BE2C (cell line): ENCODE measurements around the gene TM4SF20.
"Not testable (repeated sequence)": the region's sequence is repeated elsewhere in the genome, so short reads cannot be mapped to it uniquely, and the experiment has no call there.

Experiments
- DNase-seq: peaks from one replicate; pipeline ENCODE4 v3.0.0-alpha.2; 2020
- H3K27me3 ChIP-seq: fragments of 250-450 bp; sonication (Bioruptor Pico); 2 replicates; pipeline ENCODE4 v1.5.1; 2020; ENCODE audit warnings: mild to moderate bottlenecking
- H3K36me3 ChIP-seq: fragments of 250-450 bp; sonication (Bioruptor Pico); 2 replicates; pipeline ENCODE4 v1.5.1; 2020; ENCODE audit warnings: mild to moderate bottlenecking
- H3K4me1 ChIP-seq: fragments of 250-450 bp; sonication (Bioruptor Pico); 2 replicates; pipeline ENCODE4 v1.5.1; 2020
- H3K4me3 ChIP-seq: 2 replicates; pipeline ENCODE4 v1.5.1; 2011; ENCODE audit warnings: low read depth, low read length
- H3K9me3 ChIP-seq: fragments of 250-450 bp; sonication (Bioruptor Pico); 2 replicates; pipeline ENCODE4 v1.5.1; 2020
- TF ChIP-seq, protein P1 (sequence below): IDR thresholded peaks from 2 replicates; pipeline ENCODE4 v1.5.1; 2012; ENCODE audit warnings: mild to moderate bottlenecking, low read depth, low read length

TM4SF20 gene

GRCh38 chr2:227383686-227384085 lies 4.6 kb upstream of the TM4SF20 start:
- H3K4me1 ChIP-seq, result no peaks in the 10 kb centered on the region
- DNase-seq, result no peak
- TF ChIP-seq, protein P1, sequence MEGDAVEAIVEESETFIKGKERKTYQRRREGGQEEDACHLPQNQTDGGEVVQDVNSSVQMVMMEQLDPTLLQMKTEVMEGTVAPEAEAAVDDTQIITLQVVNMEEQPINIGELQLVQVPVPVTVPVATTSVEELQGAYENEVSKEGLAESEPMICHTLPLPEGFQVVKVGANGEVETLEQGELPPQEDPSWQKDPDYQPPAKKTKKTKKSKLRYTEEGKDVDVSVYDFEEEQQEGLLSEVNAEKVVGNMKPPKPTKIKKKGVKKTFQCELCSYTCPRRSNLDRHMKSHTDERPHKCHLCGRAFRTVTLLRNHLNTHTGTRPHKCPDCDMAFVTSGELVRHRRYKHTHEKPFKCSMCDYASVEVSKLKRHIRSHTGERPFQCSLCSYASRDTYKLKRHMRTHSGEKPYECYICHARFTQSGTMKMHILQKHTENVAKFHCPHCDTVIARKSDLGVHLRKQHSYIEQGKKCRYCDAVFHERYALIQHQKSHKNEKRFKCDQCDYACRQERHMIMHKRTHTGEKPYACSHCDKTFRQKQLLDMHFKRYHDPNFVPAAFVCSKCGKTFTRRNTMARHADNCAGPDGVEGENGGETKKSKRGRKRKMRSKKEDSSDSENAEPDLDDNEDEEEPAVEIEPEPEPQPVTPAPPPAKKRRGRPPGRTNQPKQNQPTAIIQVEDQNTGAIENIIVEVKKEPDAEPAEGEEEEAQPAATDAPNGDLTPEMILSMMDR, result no peak

GRCh38 chr2:227382241-227382835 lies 3.2 kb upstream of the TM4SF20 start:
- not testable (repeated sequence) for H3K4me3 ChIP-seq, H3K27me3 ChIP-seq, DNase-seq, H3K9me3 ChIP-seq, H3K36me3 ChIP-seq, H3K4me1 ChIP-seq

More at GRCh38 chr2:227383686-227384085, 4.6 kb upstream of the TM4SF20 start:
- Histone ChIP-seq H3K4me3 (no peak overlapping the region), H3K27me3 (peaks cover 8% of the 10 kb centered on the region), H3K9me3 (no peaks in the 10 kb centered on the region), H3K36me3 (no peaks in the 10 kb centered on the region)

GRCh38 chr2:227378371-227378782 lies 729 bp downstream of the TM4SF20 start:
- no peak overlapping the region for H3K4me3 ChIP-seq
- TF ChIP-seq, protein P1, result no peak
- no peak for DNase-seq
- H3K9me3 ChIP-seq, result no peaks in the 10 kb centered on the region
- H3K27me3 ChIP-seq, result no peaks in the 10 kb centered on the region; the same call in 1 of the 2 replicates
- no peaks in the 10 kb centered on the region for H3K36me3 ChIP-seq
- peaks cover 9% of the 10 kb centered on the region; the same call in 1 of the 2 replicates for H3K4me1 ChIP-seq

DNA sequence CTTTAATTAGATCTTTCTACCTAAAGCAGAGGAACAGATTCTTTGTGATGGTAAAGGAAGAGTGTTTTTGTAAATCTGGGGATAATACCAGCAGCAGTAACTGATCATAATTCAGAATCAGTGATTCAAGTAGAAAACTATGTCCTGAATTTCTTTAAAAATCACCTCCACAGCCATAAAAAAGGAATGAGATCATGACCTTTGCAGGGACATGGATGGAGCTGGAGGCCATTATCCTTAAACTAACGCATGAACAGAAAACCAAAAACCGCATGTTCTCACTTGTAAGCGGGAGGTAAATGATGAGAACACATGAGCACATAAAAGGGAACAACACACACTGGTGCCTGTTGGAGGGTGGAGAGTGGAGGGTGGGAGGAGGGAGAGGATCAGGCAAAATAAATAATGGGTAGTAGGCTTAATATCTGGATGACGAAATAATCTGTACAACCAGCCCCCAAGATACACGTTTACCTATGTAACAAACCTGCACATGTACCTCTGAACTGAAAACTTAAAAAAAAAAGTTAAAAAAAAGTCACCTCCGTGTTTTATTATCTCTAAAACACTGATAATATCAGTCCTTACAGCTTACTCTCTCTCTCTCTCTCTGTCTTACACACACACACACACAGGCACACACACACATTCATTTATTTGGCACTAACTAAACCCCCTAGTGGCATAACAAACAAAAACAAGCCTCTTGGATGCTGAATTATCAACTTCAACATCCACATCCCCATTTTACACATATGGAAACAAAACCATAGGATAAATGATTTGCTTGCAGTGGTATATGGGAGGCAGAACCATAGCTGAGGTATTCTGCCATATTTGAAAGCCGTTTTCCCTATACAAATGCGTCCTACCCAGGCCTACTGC lies 1.4 kb downstream of the TM4SF20 start:
- no peaks in the 10 kb centered on the region for H3K9me3 ChIP-seq
- no peak overlapping the region for H3K4me3 ChIP-seq
- no peaks in the 10 kb centered on the region; the same call in 1 of the 2 replicates for H3K27me3 ChIP-seq
- DNase-seq, result no peak
- peaks cover 9% of the 10 kb centered on the region; the same call in 1 of the 2 replicates for H3K4me1 ChIP-seq
- TF ChIP-seq, protein P1, result peak; percentile 32
- no peaks in the 10 kb centered on the region for H3K36me3 ChIP-seq

DNA sequence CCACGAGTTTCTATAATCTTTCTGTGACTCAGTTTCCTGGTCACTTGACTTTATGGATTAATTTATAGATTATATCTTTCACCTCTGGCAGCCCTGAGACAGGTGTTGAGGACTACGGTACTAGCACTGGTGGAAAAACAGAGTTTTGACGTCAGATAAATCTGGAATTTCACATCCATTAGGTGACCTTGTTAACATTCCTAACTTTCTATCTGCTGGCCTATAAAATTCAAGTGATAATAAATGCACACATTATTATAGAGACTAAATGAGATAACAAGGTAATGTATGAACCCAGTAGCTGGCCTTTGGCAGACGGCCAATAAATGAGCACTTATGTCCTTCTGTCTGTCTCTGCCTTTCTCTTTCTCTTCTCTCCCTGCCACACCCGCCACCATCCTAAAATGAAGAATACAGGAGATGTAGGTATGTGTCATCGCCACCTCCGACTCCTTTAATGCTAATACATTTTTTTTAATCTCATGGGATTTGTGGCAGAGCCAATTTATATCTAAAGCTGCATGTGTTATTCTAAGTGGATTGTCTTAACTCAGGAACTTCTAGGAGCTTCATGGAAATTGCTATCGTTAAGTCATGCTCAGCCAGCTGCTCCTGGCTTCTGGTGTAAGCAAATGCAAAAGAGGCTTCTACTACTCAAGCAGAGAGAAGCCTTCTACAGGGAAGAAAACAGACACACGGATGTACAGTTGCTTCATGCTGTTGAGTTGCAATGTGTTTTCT lies 2.3 kb downstream of the TM4SF20 start:
- peaks cover 9% of the 10 kb centered on the region; the same call in 1 of the 2 replicates for H3K4me1 ChIP-seq
- H3K36me3 ChIP-seq, result no peaks in the 10 kb centered on the region
- H3K4me3 ChIP-seq, result no peak overlapping the region
- no peaks in the 10 kb centered on the region; the same call in 1 of the 2 replicates for H3K27me3 ChIP-seq
- DNase-seq, result peak; percentile 46
- H3K9me3 ChIP-seq, result no peaks in the 10 kb centered on the region
- TF ChIP-seq, protein P1, result no peak

DNA sequence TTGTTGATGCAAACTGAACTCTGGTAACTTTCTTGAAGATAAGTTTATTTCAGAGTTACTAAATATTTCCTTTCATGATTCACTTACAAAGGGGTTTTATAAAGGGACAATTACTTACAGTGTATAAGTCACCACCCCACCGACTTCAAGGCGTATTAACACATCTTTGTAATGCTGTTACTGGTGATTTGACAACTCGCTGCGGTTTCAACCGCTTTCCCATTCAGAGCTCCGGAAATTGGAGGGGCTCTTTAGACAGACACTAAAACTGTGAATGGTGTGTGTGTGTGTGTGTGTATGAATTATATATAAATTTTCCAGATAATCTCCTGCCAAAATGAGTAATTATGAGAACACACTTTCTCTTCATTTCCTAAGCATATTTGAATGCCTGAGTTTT lies 4.9 kb downstream of the TM4SF20 start:
- no peak overlapping the region for H3K4me3 ChIP-seq
- TF ChIP-seq, protein P1, result no peak
- H3K27me3 ChIP-seq, result no peaks in the 10 kb centered on the region
- DNase-seq, result no peak
- no peaks in the 10 kb centered on the region for H3K36me3 ChIP-seq
- peaks cover 9% of the 10 kb centered on the region; the same call in 1 of the 2 replicates for H3K4me1 ChIP-seq
- H3K9me3 ChIP-seq, result no peaks in the 10 kb centered on the region
